ENCODE data around the gene OSBPL2. TPM values are rescaled to one million over a fixed set of nuclear protein-coding genes. Genes with fewer than 3 reads are reported as not detected.

The OSBPL2 gene
- 23.5 and 24.0 TPM in 2 replicates for total RNA-seq (2014; rRNA removed; shearing (Covaris generic))
- polyA plus RNA-seq (2015; cell fraction: cytosol; rRNA removed) = 21.0 and 22.7 TPM in 2 replicates
- 51.1 and 59.0 TPM in 2 replicates for polyA plus RNA-seq (2015; cell fraction: nucleus; rRNA removed)

DNA sequence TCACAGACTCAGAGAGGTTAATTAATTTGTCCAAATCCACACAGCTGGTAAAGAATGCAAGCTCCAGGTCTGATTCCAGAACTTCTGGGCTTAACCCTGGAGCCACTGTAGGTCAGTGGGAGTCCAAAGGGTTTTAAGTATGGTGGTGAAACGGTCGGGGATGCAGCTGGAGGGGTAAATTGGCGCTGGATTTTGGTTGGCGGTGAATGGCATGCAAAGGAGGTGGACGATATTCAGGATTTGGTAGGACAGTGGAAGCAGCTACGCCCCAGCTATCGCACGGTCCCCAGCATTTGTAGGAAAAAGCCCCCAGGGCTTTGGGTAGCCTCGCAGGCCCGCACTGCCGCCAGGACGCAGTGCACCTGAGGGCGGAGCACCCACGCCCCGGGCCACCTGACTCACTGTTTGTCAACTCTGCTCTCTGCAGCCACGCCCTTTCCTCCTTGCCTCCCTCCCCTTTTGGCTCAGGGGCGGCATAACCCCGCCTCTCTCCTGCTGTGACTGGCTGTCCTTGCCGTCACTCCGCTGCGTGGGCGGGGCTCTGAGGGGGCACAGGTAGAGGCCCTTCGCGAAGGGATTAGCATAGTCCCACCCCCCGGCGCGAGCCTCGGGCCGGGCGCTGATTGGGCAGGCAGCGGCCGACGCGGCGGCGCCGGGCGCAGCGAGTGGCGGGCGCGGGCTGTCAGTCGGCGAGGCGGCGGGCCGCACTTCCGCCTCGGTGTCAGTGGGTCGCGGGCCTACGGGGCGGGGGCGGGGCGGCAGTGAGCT lies at the start of gene OSBPL2:
Gene OSBPL2 (plus strand): TSS at position 721 of the 768 bp plus-strand sequence. CDS start 17,664 bp downstream, outside the sequence.
- peak; percentile 99 for DNase-seq (ENCODE audit: low read depth, low spot score)
- in situ Hi-C loops (cut with HindIII; ENCODE audit: low pct_unique_long_range_greater_than_20kb, low sequenced_read_pairs) = no loop called here

DNA sequence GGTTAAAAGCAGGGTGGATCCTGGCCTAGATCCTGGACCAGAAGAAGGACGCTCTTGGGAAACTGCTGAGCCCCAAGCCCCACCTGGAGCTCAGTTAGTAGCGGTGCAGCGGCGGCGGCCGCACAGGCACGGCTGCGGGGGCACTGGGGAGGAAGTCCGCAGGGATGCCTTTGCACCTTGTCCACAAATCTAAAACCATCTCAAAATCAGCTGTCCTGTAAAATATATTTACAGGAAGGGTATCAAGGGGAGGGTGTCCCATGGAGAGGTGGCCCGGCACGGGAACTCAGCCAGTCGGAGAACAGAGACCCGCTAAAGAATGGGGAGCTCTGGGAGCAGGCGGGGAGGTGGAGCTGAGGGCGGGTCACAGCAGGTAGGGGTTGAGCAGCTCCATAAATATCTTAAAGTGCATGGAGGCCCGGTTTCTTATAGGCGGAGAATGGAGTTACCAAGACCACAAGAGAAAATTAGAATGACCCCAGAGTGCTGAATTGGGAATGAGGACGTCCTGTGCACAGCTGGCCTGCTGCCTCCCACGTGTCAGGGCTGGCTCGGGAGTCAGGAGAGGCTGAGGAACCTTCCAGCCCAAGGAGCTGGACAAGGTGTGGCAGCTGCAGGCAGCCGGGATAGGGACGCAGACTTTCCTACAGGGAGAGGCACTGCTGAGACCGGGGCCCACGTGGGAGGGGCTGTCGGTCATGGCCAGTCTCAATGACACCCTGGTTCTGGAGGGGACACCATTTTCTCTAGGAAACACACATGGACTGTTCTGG lies 47.5 kb upstream of the OSBPL2 start:
- in situ Hi-C loops (cut with HindIII; ENCODE audit: low pct_unique_long_range_greater_than_20kb, low sequenced_read_pairs) = loop anchor here (25.0 kb wide), 1 partner anchor 96 kb away; no protein-coding TSS in a partner anchor
- DNase-seq (ENCODE audit: low read depth, low spot score) = no peak

DNA sequence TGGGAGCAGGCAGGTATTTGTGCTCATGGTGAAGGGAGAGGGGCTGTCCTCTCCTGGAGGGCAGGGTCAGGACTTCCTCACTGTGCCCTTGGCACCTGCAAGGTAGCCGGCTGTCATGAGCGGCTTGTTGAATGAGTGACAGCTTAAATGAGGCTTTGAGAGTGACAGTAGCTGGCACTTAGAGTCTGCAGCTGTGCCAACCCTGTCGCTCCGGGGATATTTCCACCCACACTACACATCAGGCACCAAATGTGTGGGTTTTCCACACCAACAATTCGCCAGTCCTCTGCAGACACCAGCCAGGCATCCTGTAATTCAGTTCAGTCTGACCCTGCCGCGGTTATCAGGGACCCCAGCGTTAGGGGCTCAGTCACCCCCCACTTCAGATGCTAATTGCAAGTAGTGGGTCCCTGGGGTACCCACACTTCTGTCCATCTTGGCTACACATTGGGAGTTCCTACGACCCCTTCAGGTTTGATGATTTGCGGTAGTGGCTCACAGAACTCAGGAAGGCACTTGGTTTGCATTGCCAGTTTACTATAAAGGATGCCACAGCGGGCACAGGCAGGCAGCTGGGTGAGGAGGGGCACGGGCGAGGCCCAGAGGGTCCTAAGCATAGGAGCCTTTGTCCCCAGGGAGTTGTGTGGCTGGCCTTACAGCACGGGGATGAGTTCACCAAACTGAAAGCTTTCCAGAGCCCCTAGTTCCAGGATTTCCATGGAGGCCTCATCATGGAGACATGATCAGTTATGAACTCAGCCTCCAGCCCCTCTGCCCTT lies 46.4 kb upstream of the OSBPL2 start:
- no peak for DNase-seq (ENCODE audit: low read depth, low spot score)
- in situ Hi-C loops (cut with HindIII; ENCODE audit: low pct_unique_long_range_greater_than_20kb, low sequenced_read_pairs) = loop anchor here (25.0 kb wide), 1 partner anchor 95 kb away; no protein-coding TSS in a partner anchor

DNA sequence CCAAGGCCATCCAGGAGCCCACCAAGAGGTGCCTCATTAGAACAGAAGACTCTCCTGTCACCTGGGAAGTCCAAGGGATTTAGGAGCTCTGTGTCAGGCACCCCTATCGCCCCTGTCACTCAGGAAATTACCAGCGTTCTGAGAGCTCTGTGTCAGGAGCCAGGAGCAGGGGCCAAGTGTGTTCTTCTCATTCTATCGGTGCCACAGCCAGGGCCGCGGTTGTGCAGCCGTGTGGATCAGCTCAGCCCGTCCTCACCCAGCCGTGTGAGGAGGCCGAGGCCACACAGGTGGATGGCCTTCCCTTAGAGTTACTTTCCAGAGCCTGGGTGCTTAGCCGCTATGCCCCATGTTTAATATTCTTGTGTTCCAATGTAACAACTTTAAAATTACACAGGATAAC lies 45.7 kb upstream of the OSBPL2 start:
- DNase-seq (ENCODE audit: low read depth, low spot score) = no peak
- in situ Hi-C loops (cut with HindIII; ENCODE audit: low pct_unique_long_range_greater_than_20kb, low sequenced_read_pairs) = loop anchor here (25.0 kb wide), 1 partner anchor 95 kb away; no protein-coding TSS in a partner anchor

DNA sequence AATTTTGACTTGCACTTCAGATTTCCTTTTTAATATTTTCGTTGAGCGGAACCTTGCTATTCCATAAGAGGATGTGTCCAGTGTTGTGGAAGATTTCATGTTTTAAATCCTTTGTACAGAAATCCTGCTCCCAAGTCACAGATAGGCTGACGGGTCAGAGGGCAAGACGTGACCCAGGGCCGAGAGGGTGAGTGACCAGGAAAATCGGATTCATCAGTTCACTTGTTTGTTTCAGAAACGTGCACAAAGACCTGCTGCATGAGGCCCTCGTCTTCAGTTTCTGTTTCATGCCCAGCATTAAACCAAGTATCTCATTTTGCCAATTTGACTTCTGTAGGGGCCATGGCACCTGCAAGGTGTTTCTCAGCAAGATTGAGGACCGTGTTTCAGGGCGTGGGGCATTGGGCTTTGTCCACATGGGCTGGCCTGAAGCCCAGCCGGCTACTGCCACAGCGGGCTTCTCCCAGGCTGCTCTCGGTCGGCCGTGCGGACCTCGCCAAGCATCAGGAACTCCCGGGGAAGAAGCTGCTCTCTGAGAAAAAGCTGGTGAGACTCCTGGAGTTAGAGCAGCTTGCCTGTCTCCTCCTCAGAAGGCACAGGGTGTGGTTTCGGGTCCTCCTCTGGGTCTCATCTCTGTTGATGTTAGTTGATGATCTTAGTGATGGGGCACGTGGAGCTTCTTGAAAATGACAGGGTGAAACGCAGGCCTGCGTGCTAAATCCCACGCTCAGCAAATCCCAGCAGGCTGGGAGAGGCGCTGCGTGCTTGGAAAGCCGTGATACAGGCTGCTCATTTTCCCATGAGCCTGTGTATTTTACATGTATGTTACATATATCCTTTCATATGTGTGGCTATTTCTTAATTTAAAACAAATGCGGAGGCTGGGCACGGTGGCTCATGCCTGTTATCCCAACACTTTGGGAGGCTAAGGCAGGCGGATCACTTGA lies 45.0 kb upstream of the OSBPL2 start:
- DNase-seq (ENCODE audit: low read depth, low spot score) = no peak
- in situ Hi-C loops (cut with HindIII; ENCODE audit: low pct_unique_long_range_greater_than_20kb, low sequenced_read_pairs) = loop anchor here (25.0 kb wide), 1 partner anchor 94 kb away; no protein-coding TSS in a partner anchor

DNA sequence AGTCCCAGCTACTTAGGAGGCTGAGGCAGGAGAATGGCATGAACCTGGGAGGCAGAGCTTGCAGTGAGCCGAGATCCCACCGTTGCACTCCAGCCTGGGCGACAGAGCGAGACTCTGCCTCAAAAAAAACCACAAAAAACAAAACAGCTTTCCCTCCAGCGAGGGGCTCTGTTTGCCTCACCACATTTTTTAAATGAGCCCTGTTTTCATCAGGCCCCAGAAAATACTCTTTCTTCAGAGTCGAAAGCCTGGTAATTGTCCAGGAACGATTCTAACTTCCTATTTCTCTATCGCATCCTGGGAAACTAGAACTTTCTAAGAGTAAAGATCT lies 43.3 kb upstream of the OSBPL2 start:
- DNase-seq (ENCODE audit: low read depth, low spot score) = no peak
- in situ Hi-C loops (cut with HindIII; ENCODE audit: low pct_unique_long_range_greater_than_20kb, low sequenced_read_pairs) = loop anchor here (25.0 kb wide), 1 partner anchor 92 kb away; no protein-coding TSS in a partner anchor

DNA sequence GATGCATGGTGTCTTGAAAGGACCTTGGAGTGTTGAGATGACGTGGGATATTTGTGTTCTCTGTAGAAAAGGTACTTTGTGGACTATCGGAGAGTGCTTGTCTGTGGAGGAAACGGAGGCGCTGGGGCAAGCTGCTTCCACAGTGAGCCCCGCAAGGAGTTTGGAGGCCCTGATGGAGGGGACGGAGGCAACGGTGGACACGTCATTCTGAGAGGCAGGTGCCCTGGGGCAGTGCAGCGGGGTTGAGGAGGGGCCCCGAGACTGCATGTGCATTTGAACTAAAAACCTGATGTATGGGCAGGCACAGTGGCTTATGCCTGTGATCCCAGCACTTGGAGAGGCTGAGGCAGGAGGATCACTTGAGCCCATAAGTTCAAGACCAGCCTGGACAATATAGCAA lies 42.6 kb upstream of the OSBPL2 start:
- no peak for DNase-seq (ENCODE audit: low read depth, low spot score)
- in situ Hi-C loops (cut with HindIII; ENCODE audit: low pct_unique_long_range_greater_than_20kb, low sequenced_read_pairs) = loop anchor here (25.0 kb wide), 1 partner anchor 92 kb away; no protein-coding TSS in a partner anchor

DNA sequence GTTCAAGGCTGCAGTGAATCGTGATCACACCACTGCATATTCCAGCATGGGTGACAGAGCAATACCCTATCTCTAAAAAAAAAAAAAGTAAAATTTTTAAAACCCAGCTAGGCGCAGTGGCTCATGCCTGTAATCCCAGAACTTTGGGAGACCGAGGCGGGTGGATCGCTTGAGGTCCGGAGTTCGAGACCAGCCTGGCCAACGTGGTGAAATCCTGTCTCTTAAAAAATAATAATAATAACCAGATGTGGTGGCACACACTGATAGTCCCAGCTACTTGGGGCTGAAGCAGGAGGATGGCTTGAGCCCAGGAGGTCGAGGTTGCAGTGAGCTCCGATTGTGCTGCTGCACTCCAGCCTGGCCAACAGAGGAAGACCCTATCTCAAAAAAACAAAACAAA lies 42.0 kb upstream of the OSBPL2 start:
- DNase-seq (ENCODE audit: low read depth, low spot score) = no peak
- in situ Hi-C loops (cut with HindIII; ENCODE audit: low pct_unique_long_range_greater_than_20kb, low sequenced_read_pairs) = loop anchor here (25.0 kb wide), 1 partner anchor 91 kb away; no protein-coding TSS in a partner anchor

DNA sequence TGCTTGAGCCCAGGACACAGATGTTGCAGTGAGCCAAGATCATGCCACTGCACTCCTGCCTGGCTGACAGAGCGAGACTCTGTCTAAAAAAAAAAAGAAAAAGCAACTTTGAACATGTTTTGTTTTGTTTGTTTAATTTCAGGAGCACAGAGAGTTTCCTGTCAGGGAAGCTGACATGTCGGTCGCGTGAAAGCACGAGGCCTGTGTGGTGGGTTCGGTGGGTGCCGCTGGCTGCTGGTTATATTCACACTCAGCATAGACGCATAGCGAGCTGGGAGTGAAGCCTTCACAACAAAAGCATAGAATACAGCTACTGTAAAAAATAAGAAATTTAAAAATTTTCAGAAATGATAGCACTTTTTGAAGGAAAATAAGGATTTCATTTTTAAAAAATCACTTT lies 41.0 kb upstream of the OSBPL2 start:
- DNase-seq (ENCODE audit: low read depth, low spot score) = no peak
- in situ Hi-C loops (cut with HindIII; ENCODE audit: low pct_unique_long_range_greater_than_20kb, low sequenced_read_pairs) = loop anchor here (25.0 kb wide), 1 partner anchor 90 kb away; no protein-coding TSS in a partner anchor

DNA sequence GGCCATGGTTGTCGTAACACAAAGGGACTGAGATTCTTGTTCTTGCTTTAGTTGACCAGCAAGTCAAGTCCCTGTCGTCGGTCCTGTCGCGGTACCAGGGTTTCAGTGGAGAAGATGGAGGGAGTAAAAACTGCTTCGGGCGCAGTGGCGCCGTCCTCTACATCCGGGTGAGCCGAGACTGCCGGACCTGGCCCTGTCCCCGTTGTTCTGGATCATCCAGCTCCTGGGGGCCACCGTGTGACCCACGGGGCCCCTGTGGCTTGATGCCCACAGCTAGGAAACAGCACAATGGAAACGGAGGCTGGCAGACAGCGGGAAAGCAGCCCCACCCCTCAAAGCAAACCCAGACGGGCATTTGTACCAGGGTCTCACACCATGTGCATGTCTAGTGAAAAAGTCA lies 40.5 kb upstream of the OSBPL2 start:
- DNase-seq (ENCODE audit: low read depth, low spot score) = no peak
- in situ Hi-C loops (cut with HindIII; ENCODE audit: low pct_unique_long_range_greater_than_20kb, low sequenced_read_pairs) = loop anchor here (25.0 kb wide), 1 partner anchor 90 kb away; no protein-coding TSS in a partner anchor

DNA sequence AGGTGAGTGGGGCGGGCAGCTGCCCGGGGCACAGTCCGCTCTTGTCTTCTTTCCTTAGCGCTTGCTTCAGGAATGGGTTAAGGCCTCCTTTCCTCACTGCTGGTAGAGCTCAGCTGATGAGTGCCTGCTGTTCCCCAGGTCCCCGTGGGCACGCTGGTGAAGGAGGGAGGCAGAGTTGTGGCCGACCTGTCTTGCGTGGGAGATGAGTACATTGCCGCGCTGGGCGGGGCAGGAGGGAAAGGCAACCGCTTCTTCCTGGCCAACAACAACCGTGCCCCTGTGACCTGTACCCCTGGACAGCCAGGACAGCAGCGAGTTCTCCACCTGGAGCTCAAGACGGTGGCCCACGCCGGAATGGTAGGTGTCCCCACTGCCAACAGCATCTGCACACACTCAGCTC lies 39.8 kb upstream of the OSBPL2 start:
- in situ Hi-C loops (cut with HindIII; ENCODE audit: low pct_unique_long_range_greater_than_20kb, low sequenced_read_pairs) = loop anchor here (25.0 kb wide), 1 partner anchor 89 kb away; no protein-coding TSS in a partner anchor
- no peak for DNase-seq (ENCODE audit: low read depth, low spot score)

DNA sequence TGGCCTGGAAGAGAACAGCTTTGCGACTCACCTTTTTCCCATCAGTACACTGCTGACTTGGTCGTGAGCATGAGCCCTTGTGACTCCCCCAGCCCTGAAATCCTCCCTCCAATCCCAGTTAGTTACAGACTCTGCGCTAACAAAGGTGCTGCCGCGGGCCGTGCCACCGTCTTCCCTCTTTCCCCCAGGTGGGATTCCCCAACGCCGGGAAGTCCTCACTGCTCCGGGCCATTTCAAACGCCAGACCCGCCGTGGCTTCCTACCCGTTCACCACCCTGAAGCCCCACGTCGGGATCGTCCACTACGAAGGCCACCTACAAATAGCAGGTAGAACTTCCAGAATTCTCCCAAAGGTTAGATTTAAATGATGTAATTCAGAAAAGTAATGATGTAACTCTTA lies 39.4 kb upstream of the OSBPL2 start:
- in situ Hi-C loops (cut with HindIII; ENCODE audit: low pct_unique_long_range_greater_than_20kb, low sequenced_read_pairs) = loop anchor here (25.0 kb wide), 1 partner anchor 88 kb away; no protein-coding TSS in a partner anchor
- DNase-seq (ENCODE audit: low read depth, low spot score) = no peak

DNA sequence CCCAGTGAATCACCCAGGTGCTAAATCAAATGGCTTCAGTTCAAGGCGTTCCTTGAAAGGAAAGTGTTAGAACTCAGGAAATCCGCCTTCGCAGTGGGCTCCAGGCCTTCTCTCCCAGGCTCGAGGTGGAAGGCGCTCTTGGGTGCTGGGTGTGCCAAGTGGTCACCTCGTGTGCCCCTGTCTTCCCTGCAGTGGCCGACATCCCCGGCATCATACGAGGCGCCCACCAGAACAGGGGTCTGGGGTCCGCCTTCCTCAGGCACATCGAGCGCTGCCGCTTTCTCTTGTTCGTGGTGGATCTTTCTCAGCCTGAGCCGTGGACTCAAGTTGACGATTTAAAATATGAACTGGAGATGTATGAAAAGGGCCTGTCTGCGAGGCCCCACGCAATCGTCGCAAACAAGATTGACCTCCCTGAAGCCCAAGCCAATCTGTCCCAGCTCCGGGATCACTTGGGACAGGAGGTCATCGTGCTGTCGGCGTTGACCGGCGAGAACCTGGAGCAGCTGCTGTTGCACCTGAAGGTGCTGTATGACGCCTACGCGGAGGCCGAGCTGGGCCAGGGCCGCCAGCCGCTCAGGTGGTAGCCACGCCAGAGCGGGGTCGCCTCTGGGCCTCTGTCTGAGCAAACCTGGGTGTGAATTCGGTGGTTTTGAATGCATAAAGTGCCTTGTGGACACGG lies 37.7 kb upstream of the OSBPL2 start:
- in situ Hi-C loops (cut with HindIII; ENCODE audit: low pct_unique_long_range_greater_than_20kb, low sequenced_read_pairs) = no loop called here
- DNase-seq (ENCODE audit: low read depth, low spot score) = no peak

DNA sequence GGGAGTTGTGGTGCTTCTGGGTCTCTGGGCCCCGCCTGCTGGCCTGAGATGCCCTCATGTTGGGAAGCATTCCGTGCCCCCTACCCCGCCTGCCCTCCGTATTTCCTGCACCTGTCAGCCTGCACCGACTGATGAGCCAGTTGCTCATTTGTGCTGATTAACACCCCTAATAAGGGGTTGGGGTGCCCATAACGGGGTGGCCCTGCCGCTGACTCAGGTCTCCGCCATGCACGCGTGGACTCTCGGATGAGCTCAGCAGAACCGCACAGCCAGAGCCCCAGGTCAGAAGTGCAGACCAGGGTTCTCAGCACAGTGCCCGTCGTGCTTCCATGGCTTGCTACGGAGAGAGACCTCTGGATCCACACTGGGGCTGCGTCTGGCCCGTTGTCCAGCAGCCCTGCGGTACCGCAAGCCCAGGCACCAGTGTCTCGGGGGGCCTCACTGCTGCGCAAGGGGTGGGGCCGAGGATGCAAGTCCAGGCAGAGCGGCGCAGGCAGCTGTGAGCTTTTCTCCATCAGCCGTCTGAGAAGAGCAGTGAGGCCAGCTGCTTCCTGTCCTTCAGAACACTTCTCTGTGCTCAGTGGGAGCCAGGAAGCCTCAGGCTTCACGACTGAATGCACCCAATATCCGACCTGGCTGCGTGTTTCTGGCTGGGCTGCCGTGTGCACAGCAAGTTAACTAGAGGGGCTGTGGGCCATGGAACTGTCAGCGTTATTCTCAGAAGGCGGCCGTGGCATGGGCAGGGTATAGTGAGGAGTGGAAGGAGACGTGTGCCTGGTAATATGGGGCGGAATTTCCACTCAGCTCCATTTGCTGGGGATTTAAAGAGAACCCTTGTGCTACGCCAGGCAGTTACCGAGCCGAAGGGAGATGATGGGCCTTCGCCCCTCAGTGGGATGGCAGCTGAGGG lies 36.9 kb upstream of the OSBPL2 start:
- no peak for DNase-seq (ENCODE audit: low read depth, low spot score)
- in situ Hi-C loops (cut with HindIII; ENCODE audit: low pct_unique_long_range_greater_than_20kb, low sequenced_read_pairs) = no loop called here

DNA sequence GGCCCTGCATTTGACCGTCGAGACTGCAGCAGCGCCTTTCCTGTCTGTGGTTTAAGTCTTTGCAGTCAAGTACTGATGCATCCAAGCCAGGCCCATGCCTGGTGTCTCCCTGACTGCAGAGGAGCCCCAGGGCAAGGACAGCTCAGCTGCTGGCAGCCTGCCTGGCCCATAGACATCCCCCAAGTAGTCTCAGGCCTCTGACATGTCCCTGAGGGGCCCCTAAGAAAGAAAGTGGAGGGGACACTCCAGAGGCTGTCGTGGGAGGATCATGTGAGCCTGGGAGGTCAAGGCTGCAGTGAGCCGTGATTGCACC lies 36.3 kb upstream of the OSBPL2 start:
- in situ Hi-C loops (cut with HindIII; ENCODE audit: low pct_unique_long_range_greater_than_20kb, low sequenced_read_pairs) = no loop called here
- DNase-seq (ENCODE audit: low read depth, low spot score) = no peak
